Stimulated activated CD8-positive, alpha-beta memory T cell treated with anti-CD3 and anti-CD28 coated beads, Interleukin-15, amount 100 ng/mL, for 24 hours (primary cell): ENCODE data around the gene PIP5K1A.
A peak's percentile ranks its signal among the peaks of the same experiment; 100 is the strongest.
"Not testable (repeated sequence)": the region's sequence is repeated elsewhere in the genome, so short reads cannot be mapped to it uniquely, and the experiment has no call there.

Source experiments
- DNase-seq: peaks from one replicate; pipeline ENCODE4 v3.0.0-alpha.2; 2020; ENCODE audit warnings: low read depth

PIP5K1A gene

DNA sequence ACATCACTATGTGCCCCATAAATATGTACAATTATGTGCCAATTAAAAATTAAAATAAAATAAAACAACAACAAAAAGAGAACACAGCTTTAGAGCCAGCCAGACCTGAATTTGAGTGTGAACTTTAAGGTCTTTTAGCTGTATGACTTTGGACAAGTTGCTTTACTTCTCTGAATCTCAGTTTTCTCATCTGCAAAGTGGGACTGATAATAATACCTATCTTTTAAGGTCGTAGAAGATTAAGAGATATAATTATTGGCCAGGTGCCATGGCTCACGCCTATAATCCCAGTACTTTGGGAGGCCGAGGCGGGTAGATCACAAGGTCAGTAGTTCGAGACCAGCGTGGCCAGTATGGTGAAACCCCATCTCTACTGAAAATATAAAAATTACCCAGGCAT, 5.0 kb upstream of the PIP5K1A start:
- DNase-seq = no peak

DNA sequence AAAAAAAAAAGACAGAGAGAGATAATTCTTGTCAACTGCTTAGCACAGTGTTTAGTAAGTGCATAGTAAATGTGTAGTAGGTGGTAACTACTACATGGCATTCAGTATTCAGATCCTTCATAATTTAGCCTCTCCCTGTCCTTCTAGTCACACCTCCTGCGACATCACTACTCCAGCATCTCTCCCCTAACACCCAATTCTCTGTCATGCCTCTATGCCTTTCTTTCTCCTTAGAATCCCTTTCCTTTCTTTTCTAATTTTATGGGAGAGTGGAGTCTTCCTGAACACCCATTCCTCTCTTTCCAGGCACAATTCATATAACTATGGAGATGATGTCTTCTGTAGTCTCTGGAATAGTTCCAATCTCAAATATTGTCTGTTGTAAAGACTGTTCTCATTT, 4.5 kb upstream of the PIP5K1A start:
- DNase-seq = no peak

DNA sequence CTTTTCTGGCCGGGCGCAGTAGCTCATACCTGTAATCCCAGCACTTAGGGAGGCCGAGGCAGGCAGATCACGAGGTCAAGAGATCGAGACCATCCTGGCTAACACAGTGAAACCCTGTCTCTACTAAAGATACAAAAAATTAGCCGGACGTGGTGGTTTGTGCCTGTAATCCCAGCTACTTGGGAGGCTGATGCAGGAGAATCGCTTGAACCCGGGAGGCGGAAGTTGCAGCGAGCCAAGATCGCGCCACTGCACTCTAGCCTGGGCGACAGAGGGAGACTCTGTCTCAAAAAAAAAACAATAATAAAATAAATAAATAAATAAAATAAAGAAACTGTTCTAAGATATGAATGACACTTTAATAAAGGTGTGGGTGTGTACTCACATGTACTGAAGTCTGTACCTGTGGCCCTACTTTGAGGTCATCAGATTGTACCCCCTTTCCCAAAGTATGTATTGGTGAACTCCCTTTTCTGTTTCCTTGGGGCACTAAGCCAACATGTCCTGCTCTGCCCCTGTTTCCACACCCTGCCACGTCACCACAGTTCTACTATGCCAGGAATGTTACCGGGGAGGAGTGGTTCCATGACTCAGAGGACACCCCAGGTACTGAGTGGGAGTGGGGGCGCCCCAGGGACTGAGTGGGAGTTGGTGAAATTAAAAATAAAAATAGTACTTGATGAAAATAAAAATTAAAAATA, 3.3 kb upstream of the PIP5K1A start:
- not testable (repeated sequence) for DNase-seq

DNA sequence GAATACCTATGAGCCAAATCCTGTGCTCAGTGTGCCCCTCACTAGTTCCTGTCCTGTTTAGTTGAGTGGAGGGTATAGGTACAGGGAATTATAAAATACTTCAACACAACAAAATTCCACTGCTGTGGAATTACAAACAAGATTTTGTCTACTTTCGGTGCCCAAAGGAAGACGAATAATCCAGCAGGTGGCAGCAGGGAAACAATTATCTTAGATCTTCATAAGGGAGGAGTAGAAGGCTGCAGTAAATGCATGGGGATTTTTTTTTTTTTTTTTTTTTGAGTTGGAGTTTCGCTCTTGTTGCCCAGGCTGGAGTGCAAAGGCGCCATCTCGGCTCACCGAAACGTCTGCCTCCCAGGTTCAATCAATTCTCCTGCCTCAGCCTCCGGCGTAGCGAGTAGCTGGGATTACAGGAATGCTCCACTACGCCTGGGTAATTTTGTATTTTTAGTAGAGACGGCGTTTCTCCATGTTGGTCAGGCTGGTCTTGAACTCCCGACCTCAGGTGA, 2.0 kb upstream of the PIP5K1A start:
- no peak for DNase-seq

DNA sequence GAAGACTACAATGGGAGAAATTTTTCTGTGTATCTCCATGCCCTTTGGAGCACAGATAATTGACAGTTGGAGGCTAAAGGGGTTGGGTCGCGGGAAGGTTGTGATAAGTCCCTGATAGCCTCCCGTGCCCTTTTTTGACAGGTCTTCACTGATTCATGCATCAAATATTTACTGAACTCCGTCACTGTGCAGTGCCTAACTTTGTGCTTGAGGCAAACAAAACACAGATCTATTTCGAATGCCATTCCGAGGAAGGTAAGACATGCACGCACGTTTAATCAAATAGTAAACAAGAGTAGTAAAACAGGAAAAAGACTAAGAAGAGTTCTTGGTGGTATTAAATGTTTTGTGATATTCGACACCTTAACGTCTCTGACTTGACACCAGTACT, 494 bp upstream of the PIP5K1A start:
- DNase-seq = no peak

DNA sequence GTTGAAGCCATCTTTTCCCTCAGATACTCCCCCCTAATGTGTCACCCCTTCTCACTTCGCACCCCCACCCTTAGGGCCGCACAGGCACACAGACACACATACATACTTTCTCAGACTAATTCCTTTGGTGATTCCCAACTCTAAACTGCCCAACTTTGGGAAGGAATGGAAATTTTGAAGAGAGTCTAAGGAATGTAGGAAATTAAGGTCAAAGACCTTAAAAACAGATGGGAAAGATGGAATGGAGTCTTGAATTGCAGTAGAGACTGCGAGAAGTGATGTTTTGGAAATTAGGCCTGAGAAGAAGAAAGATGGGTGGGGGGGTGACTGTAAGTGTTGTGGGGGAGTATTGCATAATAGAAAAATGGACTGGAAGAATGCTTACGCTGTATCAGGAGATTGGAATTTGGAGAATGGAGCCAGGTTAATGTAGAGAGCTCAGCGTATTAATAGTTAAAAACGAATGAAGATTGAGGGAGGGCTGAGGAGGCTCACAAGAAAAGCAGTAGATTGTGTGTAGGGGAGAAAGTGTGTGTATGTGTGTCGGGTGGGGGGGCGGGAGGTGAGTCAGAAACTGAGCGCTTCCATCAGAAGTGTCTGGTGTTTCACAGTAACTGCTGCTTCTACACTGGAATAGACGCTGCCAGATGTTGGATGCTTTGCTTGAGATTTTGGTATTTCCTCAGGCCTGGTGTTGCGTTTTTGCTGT, 1.7 kb downstream of the PIP5K1A start:
- no peak for DNase-seq

DNA sequence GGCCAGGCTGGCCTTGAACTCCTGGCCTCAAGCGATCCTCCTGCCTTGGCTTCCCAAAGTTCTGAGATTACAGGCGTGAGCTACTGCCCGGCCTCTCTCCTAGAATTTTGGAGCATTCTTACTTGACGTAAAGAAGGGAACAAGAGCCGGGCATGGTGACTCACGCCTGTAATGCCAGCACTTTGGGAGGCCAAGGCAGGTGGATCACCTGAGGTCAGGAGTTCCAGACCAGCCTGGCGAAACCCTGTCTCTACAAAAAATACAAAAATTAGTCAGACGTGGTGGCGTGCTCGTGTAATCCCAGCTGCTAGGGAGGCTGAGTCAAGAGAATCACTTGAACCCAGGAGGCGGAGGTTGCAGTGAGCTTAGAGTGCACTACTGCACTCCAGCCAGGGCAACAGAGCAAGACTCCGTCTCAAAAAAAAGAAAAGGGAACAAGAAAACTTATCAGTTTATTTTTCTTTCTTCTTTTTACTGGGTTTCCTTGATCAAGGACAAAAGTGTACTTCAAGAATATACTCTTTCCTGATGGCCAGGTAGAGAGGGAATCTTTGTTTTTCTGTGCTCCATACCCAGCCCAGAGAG, 7.1 kb downstream of the PIP5K1A start:
- not testable (repeated sequence) for DNase-seq

DNA sequence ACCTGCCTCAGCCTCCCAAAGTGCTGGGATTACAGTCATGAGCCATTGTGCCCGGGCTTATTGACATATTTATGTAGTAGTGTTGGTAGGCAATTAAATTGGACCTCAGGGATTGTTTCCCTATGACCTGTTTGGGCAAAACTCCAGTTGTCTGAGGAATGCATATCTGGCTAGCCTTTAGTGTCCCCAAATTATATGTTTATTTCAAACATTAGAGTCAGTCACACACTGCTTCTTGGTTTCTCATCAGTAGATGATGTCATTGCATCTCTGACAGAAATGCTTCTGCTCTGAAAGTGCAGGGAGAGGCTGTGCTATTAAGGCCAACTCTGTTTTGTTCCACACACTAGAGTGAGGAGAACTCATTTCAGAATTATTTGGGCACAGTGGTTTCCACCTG, 12.5 kb downstream of the PIP5K1A start:
- no peak for DNase-seq

DNA sequence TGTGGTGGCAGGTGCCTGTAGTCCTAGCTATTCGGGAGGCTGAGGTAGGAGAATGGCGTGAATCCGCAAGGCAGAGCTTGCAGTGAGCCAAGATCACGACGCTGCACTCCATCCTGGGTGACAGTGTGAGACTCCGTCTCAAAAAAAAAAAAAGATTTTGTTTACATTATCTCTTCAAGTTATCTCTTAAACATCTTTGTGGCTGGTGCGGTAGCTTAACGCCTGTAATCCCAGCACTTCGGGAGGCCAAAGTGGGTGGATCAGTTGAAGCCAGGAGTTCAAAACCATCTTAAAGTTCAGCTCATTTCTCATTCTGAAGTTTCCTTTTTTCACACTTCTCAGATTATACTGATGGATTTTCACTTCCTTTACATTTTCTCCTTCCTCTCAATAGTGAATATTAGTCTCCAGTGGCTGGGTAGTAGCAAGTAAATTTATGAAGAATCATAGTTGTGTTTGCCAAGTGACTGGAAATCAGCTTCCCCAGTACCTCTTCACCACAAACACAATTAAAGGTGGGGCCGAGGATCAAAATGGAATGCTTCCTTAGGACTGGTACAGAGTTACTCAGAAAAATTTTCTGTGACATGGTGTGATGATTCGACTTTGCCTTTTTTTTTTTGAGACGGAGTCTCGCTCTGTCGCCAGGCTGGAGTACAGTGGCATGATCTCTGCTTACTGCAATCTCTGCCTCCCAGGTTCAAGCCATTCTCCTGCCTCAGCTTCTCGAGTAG, 13.8 kb downstream of the PIP5K1A start:
- DNase-seq = no peak

DNA sequence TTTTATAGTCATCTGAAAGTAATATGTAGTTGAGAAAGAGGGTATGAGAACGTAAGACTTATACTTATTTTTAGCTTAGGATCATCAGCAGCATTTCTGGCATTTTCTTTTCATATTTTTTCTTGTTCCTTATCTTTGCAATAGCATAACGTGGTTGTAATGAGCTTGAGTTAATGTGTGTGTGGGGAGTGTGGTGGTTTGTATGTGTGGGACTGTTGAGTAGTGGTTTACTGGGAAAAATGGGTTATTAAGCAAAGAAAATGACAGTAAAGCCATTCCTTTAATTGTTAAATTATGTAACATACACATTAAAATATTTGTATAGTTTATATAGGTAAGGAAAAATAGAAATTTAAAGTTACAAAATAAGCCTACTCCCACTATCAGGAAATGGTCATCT, 15.2 kb downstream of the PIP5K1A start:
- no peak for DNase-seq

DNA sequence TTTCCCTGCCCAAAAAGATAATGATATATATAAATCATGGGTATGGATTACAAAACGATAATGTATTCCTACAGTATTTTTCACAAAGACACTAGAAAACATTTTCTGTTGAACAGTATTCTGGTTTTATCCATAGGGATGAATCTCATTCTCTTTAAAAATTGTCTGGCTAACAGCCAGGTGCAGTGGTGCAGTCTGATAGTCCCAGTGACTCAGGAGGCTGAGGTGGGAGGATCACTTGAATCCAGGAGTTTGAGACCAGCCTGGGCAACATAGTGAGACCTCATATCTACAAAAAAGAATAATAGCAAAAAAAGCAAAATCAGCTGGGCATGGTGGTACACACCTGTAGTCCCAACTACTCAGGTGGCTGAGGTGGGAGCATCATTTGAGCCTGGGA, 23.3 kb downstream of the PIP5K1A start:
- no peak for DNase-seq

DNA sequence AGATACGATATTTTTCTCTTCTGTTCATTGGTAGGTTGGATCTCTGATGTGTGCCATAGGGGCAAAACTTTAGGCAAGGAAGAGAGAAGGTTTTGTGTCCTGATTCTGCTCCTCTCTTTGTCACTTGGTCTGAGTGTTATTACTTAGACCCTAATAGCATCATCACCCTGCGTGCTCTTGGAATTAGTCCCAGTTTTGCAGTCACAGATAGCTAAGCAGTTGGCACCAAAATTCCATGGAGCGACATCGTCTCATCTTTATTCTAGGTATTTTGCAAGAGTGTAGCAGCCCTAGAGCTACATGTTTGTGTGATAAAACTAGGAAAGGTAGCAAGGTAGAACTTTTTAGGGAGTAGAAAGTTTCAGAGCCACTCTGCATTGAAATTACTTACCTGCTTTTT, 23.8 kb downstream of the PIP5K1A start:
- DNase-seq = no peak

DNA sequence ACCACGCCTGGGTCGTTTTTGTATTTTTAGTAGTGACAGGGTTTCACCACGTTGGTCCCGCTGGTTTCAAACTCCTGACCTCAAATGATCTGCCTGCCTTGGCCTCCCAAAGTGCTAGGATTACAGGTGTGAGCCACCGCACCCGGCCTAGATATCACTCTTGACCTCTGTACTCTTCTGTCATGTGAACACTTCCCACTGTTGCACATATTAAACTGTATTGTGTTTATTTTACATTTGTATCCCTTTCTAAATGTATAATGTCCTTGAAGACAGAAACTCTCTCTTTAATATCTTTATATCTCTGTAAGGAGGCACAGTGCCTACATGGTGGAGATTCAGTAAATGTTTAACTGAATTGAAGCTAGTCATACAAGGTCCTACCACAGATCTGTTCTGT, 36.9 kb downstream of the PIP5K1A start:
- DNase-seq = no peak

DNA sequence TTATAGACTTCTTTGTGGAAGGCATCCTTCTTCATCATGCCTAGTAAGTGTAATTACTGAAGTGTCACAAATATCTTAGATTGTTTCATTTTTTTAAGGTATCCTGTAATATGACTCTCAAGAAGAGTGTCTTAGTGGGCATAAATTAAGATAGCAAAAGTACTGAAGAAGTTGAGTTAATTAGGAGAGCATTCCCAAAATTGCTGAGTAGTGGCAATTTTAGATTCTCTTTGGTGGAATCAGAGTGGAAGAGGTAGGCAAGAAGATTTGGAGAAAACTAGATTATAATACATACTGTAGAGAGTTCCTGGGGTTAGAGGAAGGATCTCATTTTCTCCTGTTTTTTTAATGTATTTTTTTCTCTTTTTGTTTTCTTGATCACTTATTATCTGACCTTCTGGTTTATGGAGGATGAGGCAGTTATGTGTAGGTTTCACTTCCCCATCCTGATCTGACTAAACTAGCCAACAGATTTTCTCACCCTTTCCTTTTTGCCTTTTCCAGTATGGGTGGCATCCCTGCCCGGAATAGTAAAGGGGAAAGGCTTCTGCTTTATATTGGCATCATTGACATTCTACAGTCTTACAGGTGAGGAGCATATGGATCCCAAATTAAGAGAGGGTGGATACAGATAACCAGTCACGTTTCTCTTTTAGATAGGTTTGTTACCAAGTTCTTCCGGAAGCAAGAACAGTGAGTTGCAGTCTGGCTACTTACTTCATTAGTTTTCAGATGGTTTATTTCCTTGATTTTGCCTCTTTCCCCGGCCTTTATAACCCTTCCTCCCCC, 39.5 kb downstream of the PIP5K1A start:
- no peak for DNase-seq

DNA sequence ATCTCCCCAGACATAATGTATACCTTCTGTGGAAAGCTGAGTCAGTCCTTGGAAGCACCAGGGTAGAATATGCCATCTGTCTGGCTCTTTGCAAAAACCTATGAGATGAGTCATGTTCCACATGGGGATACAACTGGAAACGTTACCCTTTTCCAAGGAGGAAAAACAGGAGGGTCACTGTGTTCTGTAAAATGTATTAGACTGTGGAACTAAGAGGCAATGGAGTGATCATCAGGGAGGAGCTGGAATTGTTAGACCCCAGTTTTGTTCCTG, 40.1 kb downstream of the PIP5K1A start:
- no peak for DNase-seq

DNA sequence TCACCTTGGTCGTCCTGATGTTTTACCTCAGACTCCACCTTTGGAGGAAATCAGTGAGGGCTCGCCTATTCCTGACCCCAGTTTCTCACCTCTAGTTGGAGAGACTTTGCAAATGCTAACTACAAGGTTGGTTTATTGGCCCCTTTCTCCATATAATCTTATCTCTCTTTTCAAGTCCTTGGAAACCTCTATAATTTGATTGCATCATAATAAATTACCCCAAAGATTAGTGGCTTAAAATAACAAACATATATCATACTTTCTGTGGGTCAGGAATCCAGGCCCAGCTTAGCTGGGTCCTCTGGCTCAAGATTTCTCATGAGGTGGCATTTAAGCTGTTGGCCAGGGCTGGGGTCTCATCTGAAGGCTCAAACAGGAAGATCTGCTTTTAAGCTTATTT, 44.1 kb downstream of the PIP5K1A start:
- no peak for DNase-seq

DNA sequence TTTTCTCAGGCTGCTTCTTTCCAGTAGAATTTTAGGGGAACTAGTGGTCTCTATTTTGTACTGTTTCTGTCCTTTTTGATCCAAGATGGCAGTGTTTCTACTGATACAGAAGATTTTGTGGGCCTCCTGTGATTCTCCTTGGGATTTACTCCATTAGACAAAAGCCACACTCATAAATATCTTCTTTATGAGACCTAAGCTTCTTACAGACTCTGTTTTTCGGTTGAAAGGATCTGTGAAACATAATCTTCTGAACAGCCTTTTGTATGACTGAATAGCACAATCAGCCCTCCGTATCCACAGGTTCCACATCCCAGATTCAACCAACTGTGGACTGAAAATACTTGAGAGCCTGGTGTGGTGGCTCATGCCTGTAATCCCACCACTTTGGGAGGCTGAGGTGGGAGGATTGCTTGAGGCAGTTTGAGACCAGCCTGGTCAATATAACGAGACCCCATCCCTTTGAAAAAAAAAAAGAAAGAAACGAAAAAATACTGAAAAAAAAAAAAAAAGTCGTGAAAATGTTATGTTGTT, 45.4 kb downstream of the PIP5K1A start:
- DNase-seq = no peak

DNA sequence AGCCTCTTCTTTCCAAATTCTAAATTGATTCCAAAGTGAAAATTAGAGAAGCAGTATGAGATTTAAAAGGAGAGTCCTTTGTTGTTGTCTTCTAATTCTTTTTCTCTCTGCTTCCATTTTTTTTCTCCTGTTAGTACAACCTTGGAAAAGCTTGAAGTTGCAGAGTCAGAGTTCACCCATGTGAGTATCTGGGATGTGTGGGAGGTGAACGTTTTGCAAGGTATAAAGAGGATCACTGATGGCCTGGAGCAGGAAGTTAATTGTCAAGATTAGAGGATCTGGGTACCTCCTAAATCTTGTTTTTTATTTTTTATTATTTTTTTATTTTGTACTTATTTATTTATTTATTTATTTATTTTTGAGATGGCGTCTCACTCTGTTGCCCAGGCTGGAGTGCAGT, 48.4 kb downstream of the PIP5K1A start:
- DNase-seq = no peak

DNA sequence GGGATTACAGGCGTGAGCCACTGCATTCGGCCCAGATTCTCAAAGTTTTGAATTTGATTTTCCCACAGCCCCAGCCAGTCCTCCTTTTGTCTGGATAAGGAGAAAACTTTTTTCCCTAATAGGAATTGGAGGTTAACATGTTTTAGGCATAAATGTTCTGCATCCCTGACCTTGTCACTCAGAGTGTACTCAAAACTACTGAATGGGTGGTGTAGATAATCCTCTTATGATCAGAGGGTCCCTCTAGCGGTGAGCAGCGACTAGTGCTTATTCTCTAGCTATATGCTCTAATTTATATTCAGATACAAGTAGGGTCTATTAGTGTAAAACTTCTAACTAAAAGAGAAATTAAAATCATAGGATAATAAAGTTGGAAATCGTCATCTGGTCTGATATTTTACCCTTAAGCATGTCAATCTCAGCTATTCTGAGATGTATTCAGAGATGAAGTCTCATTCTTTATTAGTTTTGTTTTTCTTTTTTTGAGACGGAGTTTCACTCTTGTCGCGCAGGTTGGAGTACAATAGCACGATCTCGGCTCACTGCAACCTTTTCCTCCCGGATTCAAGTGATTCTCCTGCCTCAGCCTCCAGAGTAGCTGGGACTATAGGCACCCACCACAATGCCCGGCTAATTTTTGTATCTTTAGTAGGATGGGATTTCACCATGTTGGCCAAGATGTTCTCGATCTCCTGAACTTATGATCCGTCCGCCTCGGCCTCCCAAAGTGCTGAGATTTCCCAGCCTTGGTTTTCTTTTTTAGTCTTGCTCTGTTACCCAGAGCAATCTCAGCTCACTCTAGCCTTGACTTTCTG, 53.5 kb downstream of the PIP5K1A start:
- no peak for DNase-seq

DNA sequence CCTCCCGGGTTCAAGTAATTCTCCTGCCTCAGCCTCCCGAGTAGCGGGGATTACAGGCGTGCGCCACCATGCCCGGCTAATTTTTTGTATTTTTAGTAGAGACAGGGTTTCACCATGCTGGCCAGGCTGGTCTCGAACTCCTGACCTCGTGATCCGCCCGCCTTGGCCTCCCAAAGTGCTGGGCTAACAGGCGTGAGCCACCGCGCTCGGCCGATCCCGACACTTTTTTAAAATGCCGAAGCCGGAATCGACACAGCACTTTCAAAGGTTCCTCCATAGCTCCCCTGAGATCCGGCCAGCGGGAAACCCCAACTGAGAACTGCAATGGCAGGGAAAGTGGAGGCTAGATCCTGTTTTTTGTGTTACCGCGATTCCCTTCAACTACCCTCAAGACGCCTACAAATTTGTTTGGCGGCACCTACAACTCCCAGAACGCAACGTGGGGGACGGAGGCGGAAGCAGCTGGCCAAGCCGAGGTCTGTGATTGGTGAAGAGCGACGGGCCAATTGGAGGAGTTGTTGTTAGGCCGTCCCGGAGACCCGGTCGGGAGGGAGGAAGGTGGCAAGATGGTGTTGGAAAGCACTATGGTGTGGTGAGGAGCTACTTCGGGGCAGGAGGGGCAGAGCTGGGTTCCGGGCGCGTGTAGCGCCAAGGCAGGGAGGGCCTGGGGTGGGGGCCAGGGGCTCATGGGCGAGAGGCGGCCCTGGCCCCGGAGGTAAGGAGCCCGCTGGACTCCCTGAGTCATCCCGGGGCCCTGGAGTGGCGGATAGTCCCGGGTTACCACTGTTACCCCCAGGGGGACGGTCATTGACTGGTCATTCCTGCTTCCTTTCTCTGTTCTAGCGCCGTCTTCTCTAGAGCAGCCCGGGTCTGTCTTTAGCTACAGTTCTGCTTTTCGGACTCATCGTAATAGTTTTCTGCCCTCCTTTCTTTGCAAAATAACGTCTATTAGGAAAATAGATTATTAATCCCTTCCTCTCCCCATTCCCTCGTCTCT, 56.2 kb downstream of the PIP5K1A start, which contains the start of gene PSMD4:
PSMD4 (plus strand) TSS at position 518 of the 997 bp plus-strand sequence; CDS start at position 567, 49 bp downstream.
- DNase-seq = peak; percentile 73
